Activated naive CD8-positive, alpha-beta T cell treated with anti-CD3 and anti-CD28 coated beads, Interleukin-2, amount 50 U/mL, for 16 hours (primary cell): ENCODE results near the gene TSSC4.

Experiments
- DNase-seq: peaks from one replicate; pipeline ENCODE4 v3.0.0-alpha.2; 2020; ENCODE audit warnings: low read depth, low spot score

TSSC4 gene

GRCh38 chr11:2369320-2369719 lies 31.2 kb upstream of the TSSC4 start:
- DNase-seq = no peak

- no peak for DNase-seq
These were observed 30.7 kb upstream of the TSSC4 start for GRCh38 chr11:2369896-2370295.

GRCh38 chr11:2374456-2375201 lies 25.9 kb upstream of the TSSC4 start:
- no peak for DNase-seq

GRCh38 chr11:2375341-2375853 lies 25.2 kb upstream of the TSSC4 start:
- no peak for DNase-seq

GRCh38 chr11:2375964-2376551 lies 24.5 kb upstream of the TSSC4 start:
- DNase-seq = no peak

DNA sequence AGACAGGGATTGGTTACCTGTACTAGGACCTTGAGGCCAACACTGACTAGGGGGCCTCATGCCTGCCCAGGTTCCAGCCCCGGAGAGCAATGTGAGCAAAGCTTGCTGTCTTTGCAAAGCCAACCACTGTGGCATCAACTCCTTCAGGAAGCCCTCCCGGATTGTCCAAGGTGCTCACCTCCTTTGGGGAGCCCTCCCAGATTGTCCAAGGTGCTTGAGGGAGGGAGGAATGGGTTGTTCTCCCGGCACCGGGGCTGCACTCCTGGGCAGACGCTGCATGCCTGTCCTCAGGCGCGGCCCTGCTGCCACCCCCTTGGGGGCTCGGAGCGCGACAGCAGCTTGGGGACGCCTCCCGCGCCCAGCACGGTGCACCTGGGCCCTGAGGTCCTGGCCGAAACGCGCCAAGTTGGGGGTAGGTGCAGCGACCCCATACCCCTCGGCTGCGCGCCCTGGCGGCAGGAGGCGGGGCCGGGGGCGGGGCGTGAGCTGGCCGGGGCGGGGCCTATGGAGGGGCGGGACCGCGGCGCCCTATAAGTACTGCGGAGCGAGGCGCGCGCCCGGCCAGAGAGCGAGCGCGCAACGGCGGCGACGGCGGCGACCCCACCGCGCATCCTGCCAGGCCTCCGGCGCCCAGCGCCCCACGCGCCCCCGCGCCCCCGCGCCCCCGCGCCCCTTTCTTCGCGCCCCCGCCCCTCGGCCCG lies 23.6 kb upstream of the TSSC4 start, which contains the start of gene CD81:
CD81 (plus strand) TSS at position 560 of the 701 bp plus-strand sequence. CDS start 240 bp downstream, outside the sequence.
- peak; percentile 28 for DNase-seq

- DNase-seq = peak; percentile 32
These were observed 22.8 kb upstream of the TSSC4 start for GRCh38 chr11:2377511-2378443.

GRCh38 chr11:2378527-2379210 lies 21.9 kb upstream of the TSSC4 start:
- DNase-seq = no peak

DNA sequence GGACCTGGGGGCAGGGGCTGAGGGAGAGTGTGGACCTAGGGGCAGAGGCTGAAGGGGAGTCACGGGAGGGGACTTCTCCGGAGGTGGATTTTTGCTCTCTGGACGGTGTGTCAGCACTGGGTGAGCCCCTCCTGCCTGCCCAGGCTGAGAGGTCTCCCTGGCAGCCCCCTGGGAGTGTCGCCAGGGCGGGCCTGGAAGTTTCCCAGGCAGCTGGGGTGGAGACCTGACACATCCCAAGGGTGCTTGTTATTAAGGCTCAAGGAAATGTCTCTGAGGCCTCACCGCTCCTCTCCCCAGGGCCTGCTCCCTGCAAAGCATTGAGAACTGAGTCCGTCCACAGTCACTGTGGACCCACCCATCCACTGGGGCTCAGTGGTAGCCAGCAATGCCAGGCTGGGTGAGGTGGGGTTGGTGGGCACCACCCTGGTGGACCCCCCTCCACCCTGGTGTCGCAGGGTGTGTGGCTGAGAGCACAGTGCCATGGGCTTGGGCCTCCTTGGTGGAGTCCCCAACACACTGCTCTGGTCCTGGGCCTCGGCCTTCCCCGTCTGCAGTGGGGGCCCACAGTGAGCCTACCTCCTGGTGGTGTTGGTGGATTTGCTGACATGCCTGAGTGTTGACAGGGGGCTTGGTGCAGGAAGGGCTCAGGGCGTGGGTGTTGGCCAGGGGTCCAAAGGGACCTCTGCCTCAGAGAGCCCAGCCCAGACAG lies 20.9 kb upstream of the TSSC4 start:
- no peak for DNase-seq

DNA sequence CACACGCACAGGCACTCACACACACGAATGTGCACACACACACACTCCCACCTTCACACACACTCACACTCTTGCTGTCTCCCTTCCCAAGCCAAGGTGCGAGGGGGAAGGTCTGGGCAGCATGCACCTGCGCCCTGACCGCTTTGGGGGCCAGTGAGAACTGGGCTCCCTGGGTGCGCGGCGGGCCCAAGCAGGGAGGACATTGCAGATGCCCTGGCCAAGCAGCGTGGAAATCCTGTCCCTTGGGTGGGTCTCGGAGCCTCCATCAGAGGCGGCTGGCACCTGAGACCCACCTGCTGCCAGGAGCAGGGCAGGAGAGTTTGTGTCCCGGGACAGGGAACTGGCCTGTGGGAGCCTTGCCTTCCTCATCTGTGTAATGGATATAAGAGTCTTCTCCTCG lies 20.2 kb upstream of the TSSC4 start:
- DNase-seq = no peak

DNA sequence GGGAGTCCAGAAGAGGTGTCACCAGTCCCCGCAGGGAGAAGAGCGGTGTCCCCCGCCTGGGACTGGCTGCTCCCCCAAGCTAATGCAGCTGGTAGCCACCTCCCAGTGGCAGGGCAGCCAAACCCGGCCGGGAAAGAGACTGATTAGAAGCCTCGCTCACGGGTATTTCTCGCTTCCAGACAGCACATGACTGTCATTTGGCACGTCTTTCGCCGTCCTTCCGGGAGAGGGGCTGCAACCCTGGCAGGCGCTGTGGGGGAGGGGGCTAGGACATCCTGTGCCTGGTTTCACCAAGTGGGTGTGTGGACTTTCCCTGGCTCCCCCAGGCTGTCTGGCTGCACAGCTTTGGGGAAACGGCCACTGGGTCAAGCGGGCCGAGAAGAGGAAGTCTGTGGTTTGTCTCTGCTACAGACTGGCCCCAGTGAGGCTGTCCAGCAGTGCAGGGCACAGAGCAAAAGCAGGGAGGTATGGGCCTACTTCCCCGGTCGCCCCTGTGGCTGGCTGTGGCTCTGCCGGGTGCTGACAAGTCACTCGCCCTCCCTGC lies 19.7 kb upstream of the TSSC4 start:
- no peak for DNase-seq

- no peak for DNase-seq
These were observed 18.9 kb upstream of the TSSC4 start for GRCh38 chr11:2381494-2382128.

- DNase-seq = no peak
These were observed 18.4 kb upstream of the TSSC4 start for GRCh38 chr11:2382129-2382517.

- no peak for DNase-seq
These were observed 17.4 kb upstream of the TSSC4 start for GRCh38 chr11:2382936-2383851.

- DNase-seq = no peak
These were observed 16.4 kb upstream of the TSSC4 start for GRCh38 chr11:2383852-2384804.

DNA sequence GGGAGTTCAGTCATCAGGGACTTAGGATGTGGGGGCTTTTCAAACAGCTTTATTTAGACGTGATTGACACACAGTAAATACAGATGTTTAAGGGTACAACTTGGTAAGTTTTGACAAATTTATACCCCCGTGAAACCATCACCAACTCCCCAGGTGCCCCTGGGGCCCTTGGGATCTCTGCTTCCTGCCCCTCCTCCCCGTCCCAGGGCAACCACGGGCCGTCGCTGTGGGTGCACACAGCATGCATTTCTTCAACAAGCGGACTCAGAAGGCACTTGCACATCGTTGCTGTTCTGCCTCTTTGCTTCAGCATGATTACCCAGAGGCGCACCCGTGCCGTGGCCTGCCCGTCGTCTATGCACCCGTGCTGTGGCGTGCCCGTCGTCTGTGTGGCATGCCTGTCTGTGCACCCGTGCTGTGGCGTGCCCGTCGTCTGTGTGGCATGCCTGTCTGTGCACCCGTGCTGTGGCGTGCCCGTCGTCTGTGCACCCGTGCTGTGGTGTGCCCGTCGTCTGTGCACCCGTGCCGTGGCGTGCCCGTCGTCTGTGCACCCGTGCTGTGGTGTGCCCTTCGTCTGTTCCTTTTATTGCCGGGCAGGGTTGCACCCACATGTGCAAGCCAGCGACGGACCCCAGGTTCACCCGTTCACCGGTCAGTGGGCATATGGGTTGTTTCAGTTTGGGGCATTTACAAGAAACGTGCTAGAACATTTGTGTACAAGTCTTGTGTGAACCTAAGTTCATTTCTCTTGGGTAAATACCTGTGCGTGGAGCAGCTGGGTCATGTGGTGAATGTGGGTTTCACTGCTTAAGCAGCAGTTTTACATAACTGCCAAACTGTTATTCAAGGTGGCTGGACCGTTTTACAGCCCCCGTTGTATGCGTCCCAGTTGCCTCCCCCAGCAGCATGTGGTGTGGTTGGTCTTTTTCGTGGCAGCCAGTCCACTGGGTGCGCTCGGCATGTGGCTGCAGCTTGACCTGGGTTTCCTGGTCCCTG lies 15.1 kb upstream of the TSSC4 start:
- DNase-seq = no peak
